HL-60/S4 treated with phorbol 12-myristate 13-acetate at 8.2 ng/mL for 4 days and 3 days (cell line): Measurements from ENCODE around the gene SMARCE1.
"Not testable (repeated sequence)": the region's sequence is repeated elsewhere in the genome, so short reads cannot be mapped to it uniquely, and the experiment has no call there.

Experiments used
- in situ Hi-C: fragments of 300-500 bp; cut with MboI; formaldehyde crosslinking; loops from 2 replicates; pipeline ENCODE4 v1.15.0; 2022; ENCODE audit warnings: low sequenced_read_pairs

SMARCE1 gene

DNA sequence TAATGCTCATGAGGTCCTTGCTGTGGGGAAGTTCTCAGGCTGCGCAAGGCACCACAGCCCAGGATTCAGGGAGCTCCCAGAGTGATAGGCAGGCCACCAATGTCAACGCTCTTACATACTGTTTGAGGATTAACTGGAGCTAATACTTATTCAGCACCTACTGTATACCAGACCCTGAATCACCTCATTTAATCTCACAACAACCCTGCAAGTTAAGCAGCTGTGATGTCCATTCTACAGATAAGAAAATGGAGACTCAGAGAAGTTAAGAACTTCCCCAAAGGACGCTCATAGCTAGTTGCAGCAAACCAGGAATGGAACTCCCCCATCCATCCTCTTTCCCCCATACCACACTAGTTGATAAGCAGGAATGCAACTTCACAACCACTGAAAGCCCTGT is 56.9 kb downstream of the SMARCE1 start:
- in situ Hi-C loops: no loop called here

DNA sequence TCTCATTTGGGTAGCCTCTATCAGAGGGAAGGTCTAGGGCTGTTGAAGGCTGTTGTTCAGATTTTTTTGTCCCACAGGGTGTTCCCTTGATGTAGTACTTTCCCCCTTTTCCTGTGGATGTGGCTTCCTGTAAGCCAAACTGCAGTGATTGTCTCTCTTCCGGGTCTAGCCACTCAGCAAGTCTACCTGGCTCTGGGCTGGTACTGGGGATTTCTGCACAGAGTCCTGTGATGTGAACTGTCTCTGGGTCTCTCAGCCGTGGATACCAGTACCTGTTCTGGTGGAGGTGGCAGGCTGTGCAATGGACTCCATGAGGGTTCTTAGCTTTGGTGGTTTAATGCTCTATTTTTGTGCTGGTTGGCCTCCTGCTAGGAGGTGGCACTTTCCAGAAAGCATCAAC is 59.1 kb downstream of the SMARCE1 start:
- in situ Hi-C loops: no loop called here

DNA sequence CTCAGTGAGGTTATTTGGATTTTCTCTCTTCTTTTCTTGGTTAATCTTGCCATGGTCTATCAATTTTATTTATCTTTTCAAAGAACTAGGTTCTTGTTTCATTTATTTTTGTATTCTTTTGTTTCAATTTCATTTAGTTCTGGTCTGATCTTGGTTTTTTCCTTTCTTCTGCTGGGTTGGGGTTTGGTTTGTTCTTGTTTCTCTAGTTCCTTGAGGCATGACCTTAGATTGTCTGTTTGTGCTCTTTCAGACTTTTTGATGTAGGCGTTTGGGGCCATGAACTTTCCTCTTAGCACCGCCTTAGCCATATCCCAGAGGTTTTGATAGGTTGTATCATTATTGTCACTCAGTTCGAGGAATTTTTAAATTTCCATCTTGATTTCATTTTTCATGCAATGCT is 61.4 kb downstream of the SMARCE1 start:
- in situ Hi-C loops: not testable (repeated sequence)

DNA sequence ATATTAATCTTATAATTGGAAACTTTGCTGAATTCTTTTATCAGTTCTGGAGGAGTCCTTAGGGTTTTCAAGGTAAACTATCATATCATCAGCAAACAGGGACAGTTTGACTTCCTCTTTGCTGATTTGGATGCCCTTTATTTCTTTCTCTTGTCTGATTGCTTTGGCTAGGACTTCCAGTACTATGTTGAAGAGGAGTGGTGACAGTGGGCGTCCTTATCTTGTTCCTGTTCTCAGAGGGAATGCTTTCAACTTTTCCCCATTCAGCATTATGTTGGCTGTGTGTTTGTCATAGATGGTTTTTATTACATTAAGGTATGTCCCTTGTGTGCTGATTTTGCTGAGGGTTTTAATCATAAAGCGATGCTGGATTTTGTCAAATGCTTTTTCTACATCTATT is 62.7 kb downstream of the SMARCE1 start:
- in situ Hi-C loops: not testable (repeated sequence)

DNA sequence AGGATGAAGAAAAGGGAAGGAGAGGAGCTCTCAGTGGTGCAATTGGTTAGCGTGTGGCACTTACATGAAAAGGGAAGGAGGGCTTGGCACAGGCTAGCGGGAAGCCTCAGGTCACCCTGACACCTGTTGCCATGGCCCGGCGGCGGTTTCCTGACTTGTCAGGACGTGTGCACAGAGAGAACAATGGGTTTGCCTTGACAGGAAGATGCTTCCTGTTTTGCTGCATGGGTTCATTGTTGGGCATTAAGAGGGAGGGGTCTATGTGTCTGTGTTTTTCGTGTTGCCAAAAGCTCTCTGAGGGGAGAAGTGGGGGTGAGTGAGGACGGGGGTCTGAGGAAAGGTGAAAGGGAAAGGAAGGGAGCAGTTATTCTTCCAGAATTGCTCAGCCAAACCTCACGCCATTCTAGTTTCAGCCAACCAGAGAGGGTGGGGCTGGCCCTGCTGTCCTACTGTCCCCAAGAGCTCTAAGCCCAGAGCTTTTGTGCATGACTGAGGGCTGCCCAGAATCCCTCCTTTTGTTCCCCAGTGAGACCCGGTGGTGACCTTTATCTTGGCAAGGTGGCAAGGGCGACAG is 65.2 kb downstream of the SMARCE1 start:
- in situ Hi-C loops: no loop called here

DNA sequence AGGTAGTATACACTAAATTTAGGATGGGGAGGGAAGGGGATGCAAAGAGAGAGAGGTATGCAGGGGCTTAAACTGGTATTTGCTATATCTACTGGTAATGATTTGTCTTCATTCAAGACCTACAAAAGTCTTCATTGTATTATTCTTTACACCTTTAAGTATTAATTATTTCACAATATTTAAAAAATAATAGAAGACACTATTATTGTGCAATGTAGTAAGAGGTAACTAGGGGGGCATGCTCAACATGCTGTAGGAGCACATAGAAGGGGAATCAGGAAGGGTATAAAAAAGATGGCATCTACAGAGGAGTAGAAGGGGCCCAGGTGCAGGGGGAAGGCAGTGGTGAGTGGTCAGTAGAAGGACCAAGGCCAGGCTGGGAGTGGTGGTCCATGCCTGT is 67.5 kb downstream of the SMARCE1 start:
- in situ Hi-C loops: no loop called here

DNA sequence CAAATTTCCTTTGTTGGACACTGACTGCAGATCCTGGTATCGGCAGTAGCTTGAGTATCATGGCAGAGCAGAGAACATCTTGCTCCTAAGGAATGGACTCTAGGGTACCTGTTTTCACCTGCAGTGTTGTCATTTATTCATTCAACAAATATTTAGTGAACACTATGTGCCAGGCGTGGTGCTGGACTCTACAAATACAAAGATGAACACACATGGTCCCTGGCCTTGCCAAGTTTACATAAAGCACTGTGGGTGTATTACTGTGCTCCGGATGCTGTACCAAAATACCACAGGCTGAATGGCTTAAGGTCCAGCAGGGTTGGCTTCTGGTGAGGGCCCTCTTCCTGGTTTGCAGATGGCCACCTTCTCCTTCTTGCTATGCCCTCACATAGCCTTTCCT is 68.1 kb downstream of the SMARCE1 start:
- in situ Hi-C loops: no loop called here

DNA sequence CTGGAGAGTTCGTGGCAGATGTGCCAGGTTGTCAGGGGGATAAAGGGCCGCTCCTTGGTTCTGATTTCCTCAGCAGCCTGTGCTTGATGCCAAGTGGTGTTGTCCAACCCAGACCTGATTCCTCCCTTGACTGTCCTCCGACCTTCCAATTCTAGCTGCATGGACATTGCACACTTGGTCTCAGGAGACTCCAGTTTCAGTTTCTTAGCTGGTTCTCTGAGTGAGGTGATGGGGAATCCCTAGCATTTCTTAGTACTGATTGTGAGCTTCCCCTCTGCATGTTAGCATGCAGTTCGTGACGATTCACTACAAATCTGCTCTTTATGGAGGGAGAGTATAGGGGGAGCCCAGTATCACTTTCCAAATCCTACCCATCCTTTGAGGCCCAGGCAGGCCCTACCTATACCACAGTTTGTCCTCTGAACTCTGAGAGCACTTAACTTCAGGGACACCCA is 70.0 kb downstream of the SMARCE1 start:
- in situ Hi-C loops: no loop called here

DNA sequence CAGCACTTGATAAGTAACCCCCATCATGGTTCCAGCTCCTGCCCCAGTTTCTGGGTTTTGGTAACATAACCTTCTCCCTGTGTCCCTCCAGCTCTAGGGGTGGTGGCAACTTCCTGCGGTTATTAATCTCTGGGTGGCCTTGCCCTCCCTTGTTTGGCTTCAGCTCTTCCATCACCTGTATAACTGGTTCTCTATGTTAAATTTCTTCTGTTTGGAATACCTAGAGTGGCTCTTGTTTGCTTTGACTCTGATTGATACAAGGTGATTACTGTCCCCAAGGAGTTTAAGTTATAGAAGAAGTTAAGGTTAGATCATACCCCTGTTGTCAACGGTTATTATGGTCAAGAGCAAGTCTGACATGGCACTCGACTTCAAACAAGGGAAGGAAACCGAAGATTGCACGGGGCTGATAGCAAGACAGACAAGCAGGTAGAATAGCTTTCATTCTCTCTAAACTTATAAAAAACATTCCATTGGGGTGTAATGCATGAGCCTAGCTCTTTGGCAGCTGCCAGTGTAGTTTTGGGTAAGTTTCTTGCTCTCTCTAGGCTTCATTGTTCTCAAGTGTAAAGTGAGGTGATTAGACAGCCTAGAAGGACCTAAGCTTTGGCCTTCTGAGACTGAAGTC is 71.4 kb downstream of the SMARCE1 start:
- in situ Hi-C loops: no loop called here
